ENCODE results near the gene PIEZO2.

GRCh38 chr18:10754128-10754527 is 395.2 kb downstream of the PIEZO2 start:
- TF ChIP-seq POLR2A (IDR thresholded peaks at IDR 0.05; ENCODE audit: low read depth, low read length): no peak
- no peak for TF ChIP-seq POLR2AphosphoS5 (IDR thresholded peaks at IDR 0.05; ENCODE audit: low read depth, low read length)

All from GM12892 (cell line).